ENCODE measurements around the gene GPR137. TPM values are rescaled to one million over a fixed set of nuclear protein-coding genes. Genes with fewer than 3 reads are reported as not detected.
"Not testable (repeated sequence)": the region's sequence is repeated elsewhere in the genome, so short reads cannot be mapped to it uniquely, and the experiment has no call there.

GPR137 gene
- total RNA-seq, 4 donors from 2014 or later = 17.8 to 30.0 (median 19.7) TPM

DNA sequence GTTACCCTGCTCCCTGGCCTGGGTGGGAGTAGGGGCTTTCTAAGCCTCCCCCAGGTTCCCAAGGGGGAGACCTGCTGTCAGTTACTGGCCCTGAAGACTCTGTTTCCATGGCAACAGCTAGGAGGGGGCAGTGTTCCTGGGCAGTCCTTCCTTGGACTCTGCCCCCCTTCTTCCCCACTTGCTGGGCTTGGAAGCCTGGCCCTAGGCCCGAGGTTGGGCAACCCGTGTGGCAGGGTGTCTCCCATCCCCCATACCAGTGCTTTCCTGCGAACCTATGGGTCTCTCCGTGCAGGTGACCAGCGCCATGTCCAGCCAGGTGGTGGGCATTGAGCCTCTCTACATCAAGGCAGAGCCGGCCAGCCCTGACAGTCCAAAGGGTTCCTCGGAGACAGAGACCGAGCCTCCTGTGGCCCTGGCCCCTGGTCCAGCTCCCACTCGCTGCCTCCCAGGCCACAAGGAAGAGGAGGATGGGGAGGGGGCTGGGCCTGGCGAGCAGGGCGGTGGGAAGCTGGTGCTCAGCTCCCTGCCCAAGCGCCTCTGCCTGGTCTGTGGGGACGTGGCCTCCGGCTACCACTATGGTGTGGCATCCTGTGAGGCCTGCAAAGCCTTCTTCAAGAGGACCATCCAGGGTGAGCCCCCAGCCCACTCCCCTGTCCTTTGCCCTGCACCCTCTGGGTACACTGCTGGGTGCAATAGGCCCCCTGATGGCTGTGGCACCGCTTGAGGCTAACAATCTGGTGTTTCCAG is 21.4 kb downstream of the GPR137 start:
- no peak for DNase-seq (ENCODE audit: low spot score in 2 of 2)
- Histone ChIP-seq H3K4me3 (peak overlapping the region; percentile 84), H3K27ac (peak overlapping the region; percentile 96), H3K4me1 (peaks cover 40% of the 10 kb centered on the region), H3K36me3 (no peaks in the 10 kb centered on the region), H3K27me3 (no peaks in the 10 kb centered on the region), H3K9me3 (no peaks in the 10 kb centered on the region)
- WGBS = no CpG with 5 or more reads among the region's 15 CpGs
- no peak for TF ChIP-seq EP300 (IDR thresholded peaks at IDR 0.05)
- TF ChIP-seq POLR2A (IDR thresholded peaks at IDR 0.05) = no peak
- TF ChIP-seq POLR2AphosphoS5 (IDR thresholded peaks at IDR 0.05) = no peak
- TF ChIP-seq, protein P1, sequence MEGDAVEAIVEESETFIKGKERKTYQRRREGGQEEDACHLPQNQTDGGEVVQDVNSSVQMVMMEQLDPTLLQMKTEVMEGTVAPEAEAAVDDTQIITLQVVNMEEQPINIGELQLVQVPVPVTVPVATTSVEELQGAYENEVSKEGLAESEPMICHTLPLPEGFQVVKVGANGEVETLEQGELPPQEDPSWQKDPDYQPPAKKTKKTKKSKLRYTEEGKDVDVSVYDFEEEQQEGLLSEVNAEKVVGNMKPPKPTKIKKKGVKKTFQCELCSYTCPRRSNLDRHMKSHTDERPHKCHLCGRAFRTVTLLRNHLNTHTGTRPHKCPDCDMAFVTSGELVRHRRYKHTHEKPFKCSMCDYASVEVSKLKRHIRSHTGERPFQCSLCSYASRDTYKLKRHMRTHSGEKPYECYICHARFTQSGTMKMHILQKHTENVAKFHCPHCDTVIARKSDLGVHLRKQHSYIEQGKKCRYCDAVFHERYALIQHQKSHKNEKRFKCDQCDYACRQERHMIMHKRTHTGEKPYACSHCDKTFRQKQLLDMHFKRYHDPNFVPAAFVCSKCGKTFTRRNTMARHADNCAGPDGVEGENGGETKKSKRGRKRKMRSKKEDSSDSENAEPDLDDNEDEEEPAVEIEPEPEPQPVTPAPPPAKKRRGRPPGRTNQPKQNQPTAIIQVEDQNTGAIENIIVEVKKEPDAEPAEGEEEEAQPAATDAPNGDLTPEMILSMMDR (IDR thresholded peaks at IDR 0.05) = no peak

DNA sequence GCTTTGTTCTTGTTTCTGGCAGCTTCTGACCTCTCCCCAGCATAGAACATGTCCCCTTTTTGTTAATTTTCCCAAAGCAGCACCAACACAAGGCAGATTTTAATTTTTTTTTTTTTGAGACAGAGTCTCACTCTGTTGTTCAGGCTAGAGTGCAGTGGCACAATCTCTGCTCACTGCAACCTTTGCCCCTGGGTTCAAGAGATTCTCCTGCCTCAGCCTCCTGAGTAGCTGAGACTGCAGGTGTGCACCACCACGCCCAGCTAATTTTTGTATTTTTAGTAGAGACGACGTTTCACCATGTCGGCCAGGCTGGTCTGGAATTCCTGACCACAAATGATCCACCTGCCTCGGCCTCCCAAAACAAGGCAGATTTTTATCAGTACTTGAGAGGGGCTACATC is 22.1 kb downstream of the GPR137 start:
- DNase-seq (ENCODE audit: low spot score in 2 of 2); H3K27ac ChIP-seq: not testable (repeated sequence)
- 88% methylated on average over 5 of the region's 5 CpGs for WGBS

DNA sequence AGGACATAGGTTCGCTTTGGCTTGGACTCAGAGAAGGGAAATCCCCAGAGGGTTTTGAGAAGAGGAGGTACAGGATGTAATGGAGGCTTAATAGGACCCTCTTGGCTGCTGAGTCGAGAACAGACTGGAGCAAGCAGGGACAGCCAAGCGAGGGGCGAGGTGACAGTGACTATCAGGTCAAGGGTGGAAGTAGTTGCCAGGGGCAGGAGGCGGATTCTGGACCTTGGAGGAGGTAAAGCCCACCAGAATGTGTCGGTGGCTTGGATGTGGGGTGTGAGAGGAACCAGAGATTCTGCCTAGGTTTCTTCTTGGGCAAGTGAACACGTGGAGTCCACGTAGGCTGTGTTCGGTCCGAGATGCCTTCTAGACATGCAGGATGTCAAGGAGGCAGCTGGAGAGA is 27.3 kb downstream of the GPR137 start:
- TF ChIP-seq, protein P1 (IDR thresholded peaks at IDR 0.05) = no peak
- no peak for TF ChIP-seq POLR2A (IDR thresholded peaks at IDR 0.05)
- no peak for TF ChIP-seq POLR2AphosphoS5 (IDR thresholded peaks at IDR 0.05)
- no peak for TF ChIP-seq EP300 (IDR thresholded peaks at IDR 0.05)
- WGBS = 74% methylated on average over 10 of the region's 10 CpGs
- Histone ChIP-seq H3K27me3 (no peaks in the 10 kb centered on the region), H3K27ac (peak overlapping the region; percentile 50), H3K9me3 (no peaks in the 10 kb centered on the region), H3K4me1 (peaks cover 49% of the 10 kb centered on the region), H3K4me3 (no peak overlapping the region), H3K36me3 (peaks cover 22% of the 10 kb centered on the region)
- DNase-seq (ENCODE audit: low spot score in 2 of 2) = no peak

More for the DNA sequence above, 22.1 kb downstream of the GPR137 start:
- H3K36me3 ChIP-seq, H3K9me3 ChIP-seq, H3K27me3 ChIP-seq, H3K4me3 ChIP-seq: not testable (repeated sequence)
- H3K4me1 ChIP-seq = peaks cover 47% of the 10 kb centered on the region

DNA sequence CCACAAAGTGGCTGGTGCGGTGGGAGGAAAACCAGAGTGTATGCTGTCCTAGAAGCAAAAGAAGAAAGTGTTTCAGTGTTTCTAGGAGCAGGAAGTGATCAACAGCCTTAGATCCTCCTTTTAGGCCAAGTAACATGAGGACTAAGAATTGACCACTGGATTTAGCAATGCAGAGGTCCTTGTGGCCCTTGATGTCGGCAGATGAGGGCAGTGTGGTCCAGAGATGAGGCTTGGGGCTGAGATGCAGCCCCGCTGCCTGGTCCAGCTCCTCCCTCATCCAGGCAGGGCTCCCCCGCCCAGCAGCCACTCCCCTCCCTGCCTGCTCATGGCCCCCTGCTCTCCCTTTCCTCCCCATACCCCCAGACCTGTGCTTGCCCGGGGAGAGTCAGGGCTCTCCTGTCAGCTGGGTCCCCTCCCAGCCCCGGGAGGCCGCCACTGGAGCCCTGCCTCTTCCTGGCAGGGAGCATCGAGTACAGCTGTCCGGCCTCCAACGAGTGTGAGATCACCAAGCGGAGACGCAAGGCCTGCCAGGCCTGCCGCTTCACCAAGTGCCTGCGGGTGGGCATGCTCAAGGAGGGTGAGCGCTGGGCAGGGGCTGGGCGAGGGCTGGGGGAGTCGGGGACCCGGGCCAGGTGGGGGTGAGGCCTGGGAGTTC is 28.0 kb downstream of the GPR137 start:
- H3K27ac ChIP-seq = peak overlapping the region; percentile 50
- peak in 1 of 2 donors; percentile 85 for DNase-seq (ENCODE audit: low spot score in 2 of 2)
- no peak for TF ChIP-seq POLR2AphosphoS5 (IDR thresholded peaks at IDR 0.05)
- TF ChIP-seq, protein P1 (IDR thresholded peaks at IDR 0.05) = no peak
- 21% methylated on average over 10 of the region's 18 CpGs for WGBS
- H3K36me3 ChIP-seq = peaks cover 22% of the 10 kb centered on the region
- no peak overlapping the region for H3K4me3 ChIP-seq
- peaks cover 52% of the 10 kb centered on the region for H3K4me1 ChIP-seq
- H3K27me3 ChIP-seq = no peaks in the 10 kb centered on the region
- H3K9me3 ChIP-seq = no peaks in the 10 kb centered on the region

DNA sequence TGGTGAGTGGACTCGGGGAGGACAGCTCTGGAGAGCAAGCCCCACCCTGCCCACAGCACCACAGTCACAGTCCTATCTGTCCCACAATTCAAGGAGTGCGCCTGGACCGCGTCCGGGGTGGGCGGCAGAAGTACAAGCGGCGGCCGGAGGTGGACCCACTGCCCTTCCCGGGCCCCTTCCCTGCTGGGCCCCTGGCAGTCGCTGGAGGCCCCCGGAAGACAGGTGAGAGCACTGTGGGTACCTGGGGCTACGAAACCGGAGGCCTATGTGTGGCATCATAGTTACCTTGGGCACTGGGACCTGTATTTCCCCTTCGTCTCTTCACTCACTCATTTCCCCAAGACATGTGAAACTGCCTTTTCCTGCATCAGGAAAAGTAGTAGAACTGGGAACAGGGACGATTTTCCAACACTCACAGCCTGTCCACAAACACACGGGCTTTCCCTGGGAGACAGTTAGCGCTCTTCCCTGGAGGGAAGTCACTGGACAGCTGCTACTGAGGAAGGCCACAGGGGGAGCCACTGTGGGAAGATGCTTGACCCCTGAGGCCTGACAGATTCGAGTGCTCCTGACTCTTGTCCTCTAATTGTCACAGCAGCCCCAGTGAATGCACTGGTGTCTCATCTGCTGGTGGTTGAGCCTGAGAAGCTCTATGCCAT is 28.6 kb downstream of the GPR137 start:
- H3K36me3 ChIP-seq = peaks cover 22% of the 10 kb centered on the region
- DNase-seq (ENCODE audit: low spot score in 2 of 2) = no peak
- peaks cover 58% of the 10 kb centered on the region for H3K4me1 ChIP-seq
- H3K9me3 ChIP-seq = no peaks in the 10 kb centered on the region
- no peak for TF ChIP-seq POLR2AphosphoS5 (IDR thresholded peaks at IDR 0.05)
- no peak for TF ChIP-seq POLR2A (IDR thresholded peaks at IDR 0.05)
- TF ChIP-seq, protein P1 (IDR thresholded peaks at IDR 0.05) = no peak
- H3K27ac ChIP-seq = peak overlapping the region; percentile 50
- no peak overlapping the region for H3K4me3 ChIP-seq
- no peaks in the 10 kb centered on the region for H3K27me3 ChIP-seq
- 80% methylated on average over 14 of the region's 19 CpGs for WGBS

Data from suprapubic skin (tissue), 4 donors.